GM12874 (cell line): ENCODE results near the gene CAMSAP2.

Experiments used
- TF ChIP-seq, protein P1 (sequence below): IDR thresholded peaks from 2 replicates; pipeline ENCODE4 v1.5.1; 2011; ENCODE audit warnings: low read depth, mild to moderate bottlenecking, control low read depth, low read length, moderate library complexity; ENCODE audit not compliant: insufficient read depth

The CAMSAP2 gene

DNA sequence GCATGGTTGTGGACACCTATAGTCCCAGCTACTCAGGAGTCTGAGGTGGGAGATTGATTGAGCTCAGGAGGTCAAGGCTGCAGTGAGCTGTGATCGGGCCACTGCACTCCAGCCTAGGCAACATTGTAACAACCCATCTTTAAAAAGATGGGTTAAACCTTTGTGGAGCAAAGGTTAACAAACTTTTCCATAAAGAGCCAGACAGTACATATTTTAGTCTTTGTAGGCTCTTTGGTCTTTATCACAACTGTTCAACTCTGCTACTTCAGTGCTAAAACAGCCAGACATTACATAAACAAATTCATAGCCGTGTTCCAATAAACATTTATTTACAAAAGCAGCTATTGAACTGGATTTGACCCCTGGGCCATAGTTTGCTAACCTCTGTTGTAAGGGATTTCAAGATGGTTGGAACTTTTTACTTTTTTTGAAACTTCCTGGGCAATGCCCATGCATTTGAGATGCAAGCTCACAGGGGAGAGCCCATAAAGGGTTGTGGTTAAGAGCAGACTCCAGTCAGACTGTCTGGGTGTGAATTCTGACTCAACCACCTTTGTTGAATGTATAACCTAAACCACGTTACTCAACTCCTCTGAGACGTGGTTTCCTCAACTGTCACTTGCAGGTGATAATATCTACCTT, 166.8 kb downstream of the CAMSAP2 start:
- TF ChIP-seq, protein P1, sequence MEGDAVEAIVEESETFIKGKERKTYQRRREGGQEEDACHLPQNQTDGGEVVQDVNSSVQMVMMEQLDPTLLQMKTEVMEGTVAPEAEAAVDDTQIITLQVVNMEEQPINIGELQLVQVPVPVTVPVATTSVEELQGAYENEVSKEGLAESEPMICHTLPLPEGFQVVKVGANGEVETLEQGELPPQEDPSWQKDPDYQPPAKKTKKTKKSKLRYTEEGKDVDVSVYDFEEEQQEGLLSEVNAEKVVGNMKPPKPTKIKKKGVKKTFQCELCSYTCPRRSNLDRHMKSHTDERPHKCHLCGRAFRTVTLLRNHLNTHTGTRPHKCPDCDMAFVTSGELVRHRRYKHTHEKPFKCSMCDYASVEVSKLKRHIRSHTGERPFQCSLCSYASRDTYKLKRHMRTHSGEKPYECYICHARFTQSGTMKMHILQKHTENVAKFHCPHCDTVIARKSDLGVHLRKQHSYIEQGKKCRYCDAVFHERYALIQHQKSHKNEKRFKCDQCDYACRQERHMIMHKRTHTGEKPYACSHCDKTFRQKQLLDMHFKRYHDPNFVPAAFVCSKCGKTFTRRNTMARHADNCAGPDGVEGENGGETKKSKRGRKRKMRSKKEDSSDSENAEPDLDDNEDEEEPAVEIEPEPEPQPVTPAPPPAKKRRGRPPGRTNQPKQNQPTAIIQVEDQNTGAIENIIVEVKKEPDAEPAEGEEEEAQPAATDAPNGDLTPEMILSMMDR: no peak

DNA sequence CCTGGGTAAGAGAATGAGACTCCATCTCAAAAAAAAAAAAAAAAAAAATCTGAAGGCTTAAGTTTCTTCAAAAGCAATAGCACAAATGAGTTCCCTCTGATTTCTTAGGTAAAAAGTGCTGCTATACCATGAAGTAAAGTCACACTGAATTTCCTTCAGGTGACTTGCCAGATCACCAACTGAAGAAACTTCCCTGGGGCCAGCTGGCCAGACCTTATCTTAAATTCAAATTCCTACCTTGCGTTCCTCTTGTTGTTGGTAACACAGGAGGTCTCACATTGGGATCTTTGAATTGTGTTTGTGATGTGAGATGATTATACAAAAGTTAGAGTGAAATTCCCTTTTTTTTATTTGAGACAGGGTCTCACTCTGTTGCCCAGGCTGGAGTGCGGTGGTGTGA, 167.8 kb downstream of the CAMSAP2 start:
- TF ChIP-seq, protein P1: no peak

DNA sequence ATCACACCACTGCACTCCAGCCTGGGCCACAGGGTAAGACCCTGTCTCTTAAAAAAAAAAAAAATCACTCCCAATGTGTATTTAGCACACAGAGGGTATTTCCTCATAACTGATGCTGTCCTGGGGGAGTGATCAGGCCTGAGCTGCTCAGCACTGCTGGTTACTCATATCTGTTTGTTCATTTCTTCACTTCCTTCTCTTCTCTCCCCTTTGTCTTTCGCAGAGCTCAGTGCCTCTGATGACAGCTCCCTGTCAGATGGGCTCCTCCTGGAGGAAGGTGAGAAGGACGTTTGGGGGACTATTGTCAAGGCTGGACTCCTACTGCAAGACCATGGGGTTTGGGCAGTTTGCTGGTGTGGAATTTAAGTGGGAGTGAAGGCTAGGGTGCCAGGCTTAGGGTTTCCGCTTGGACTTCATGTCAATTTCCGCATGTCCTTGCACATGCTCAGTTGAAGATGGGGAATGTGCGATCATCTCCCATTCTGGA, 169.0 kb downstream of the CAMSAP2 start:
- TF ChIP-seq, protein P1: no peak

DNA sequence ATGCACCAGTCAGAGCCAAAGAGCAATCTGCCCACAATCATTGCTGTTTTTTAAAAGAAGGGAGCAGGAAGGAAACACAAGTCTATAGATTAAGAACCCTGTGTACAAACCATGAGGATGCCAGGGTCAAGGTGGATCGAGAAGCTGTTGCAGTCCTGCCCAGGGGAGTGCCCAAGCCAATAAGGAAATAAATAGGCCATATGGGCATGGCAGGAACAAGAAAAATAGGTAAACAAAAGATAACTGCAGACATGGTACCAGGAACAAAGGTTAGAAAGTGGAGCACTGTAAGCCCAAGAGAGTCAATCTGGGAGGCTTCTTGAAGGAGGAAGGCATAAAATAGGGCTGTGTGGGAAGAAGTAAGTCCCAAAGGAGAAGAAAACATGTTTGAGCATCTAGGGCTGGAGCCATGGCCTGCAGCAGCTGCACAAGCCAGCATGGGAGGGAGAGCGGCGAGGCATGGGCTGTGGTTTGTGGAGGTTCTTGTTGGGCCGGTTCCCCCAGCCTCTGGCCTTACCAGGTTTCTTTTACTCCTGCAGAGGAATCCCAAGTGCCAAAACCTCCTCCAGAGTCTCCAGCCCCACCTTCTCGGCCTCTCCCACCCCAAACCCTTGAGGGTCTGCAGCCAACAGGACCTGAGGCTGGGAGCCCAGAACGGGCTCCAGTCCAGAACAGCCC, 169.6 kb downstream of the CAMSAP2 start:
- TF ChIP-seq, protein P1: no peak

DNA sequence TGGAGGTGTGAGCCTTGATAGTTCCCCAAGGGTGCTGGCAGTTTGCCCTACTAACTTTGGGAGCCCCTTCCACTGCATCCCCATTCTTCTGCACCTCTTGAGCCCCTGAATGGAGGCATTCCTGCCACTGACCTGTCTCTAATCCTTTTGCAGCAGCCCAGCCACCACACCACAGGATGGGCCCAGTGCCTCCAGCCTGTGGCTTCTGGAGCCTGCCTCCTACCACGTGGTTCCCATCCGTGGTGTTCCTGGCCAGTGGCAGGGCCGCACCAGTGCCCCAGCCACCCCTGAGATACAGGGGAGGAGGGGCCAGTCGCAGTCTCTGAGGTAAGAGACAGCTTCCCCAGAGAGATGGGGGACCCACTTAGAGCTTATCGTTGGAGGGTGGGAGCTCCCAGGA, 170.4 kb downstream of the CAMSAP2 start:
- TF ChIP-seq, protein P1: no peak

DNA sequence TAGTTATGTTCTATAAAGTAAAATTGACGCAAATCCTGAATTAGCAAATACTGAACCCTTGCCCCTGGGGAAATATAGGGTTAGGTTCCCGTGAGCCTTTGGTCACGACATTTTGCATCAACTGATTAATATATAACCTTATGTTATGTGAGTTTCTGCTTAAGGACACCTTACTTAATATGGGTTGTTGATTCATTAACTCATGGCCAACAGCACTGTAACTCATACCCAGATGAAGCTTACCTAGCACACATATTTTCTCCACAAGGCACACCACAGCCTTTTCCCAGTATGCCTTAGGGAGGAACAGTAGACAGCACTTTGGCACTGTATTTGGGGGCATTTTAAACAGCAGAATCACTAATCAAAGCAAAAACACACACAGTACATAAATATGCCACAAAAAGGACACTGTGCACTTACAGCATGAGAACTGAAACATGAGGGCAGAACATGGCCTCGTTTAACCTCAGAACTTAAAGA, 171.1 kb downstream of the CAMSAP2 start:
- TF ChIP-seq, protein P1: no peak
